ENCODE measurements around the gene ARID4A. TPM values are rescaled to one million over a fixed set of nuclear protein-coding genes. Genes with fewer than 3 reads are reported as not detected.

ARID4A gene
- total and polyA plus RNA-seq, 10 of the 15 experiments (the other 5 are each of a cell fraction or from before 2014, with no cell fraction given), result 5.2 to 18.9 (median 12.5) TPM

- peaks cover 4% of the 10 kb centered on the region for H3K4me1 ChIP-seq (ENCODE audit: control insufficient read depth, insufficient read depth, low read length)
- POLR2A ChIA-PET, result no interaction called here
- CTCF ChIA-PET, result no interaction called here
- RAD21 ChIA-PET (ENCODE audit: unreplicated experiment), result no interaction called here
- H3K27me3 ChIP-seq (replicated peaks in 1 of 2; ENCODE audit: control insufficient read depth in 2 of 2, insufficient read depth in 2 of 2, low read length in 1 of 2), result no peaks in the 10 kb centered on the region
- WGBS (ENCODE audit: insufficient coverage, insufficient replicate concordance, low lambda C conversion rate, missing lambda C conversion rate), result 97% methylated on average over 4 of the region's 4 CpGs
- H3K79me2 ChIP-seq (ENCODE audit: control insufficient read depth, insufficient read depth, low read length), result peaks cover 44% of the 10 kb centered on the region
- TF ChIP-seq HDAC6 (IDR thresholded peaks at IDR 0.05; ENCODE audit: unreplicated experiment) (no peak), BCL11A (IDR thresholded peaks at IDR 0.05; ENCODE audit: low read depth, low read length) (no peak), SKIL (IDR thresholded peaks at IDR 0.05; ENCODE audit: low read depth, poor library complexity, severe bottlenecking) (no peak), JUNB (IDR thresholded peaks at IDR 0.05) (no peak), ZBTB11 (CRISPR knock-in tag; IDR thresholded peaks at IDR 0.05) (no peak), TCF12 (IDR thresholded peaks at IDR 0.05; ENCODE audit: low read depth, low read length) (no peak), FOXM1 (IDR thresholded peaks at IDR 0.05; ENCODE audit: low read depth, low read length) (no peak), RAD51 (IDR thresholded peaks at IDR 0.05) (no peak), ZNF384 (IDR thresholded peaks at IDR 0.05; ENCODE audit: borderline replicate concordance, low read depth, low read length) (no peak)
- SMC1A ChIA-PET (ENCODE audit: uncharacterized antibody, unreplicated experiment), result interaction anchor here (1.1 kb wide), 1 partner anchor 20 kb away, joined by 3 read pairs; no protein-coding TSS in a partner anchor
- no peak overlapping the region for H2AFZ ChIP-seq (ENCODE audit: control insufficient read depth, low read depth, low read length)
- DNase-seq (ENCODE audit: low read depth, low spot score) (no peak), FAIRE-seq (no peak), ATAC-seq (no peak)
- H3K9ac ChIP-seq (ENCODE audit: control insufficient read depth, insufficient read depth, low read length), result no peak overlapping the region
- peaks cover 0 to 16% of the 10 kb centered on the region in 2 experiments for H3K36me3 ChIP-seq (ENCODE audit: control insufficient read depth in 2 of 2, insufficient read depth in 2 of 2, low read length in 1 of 2)
- H3K27ac ChIP-seq (ENCODE audit: control insufficient read depth, insufficient read depth), result no peak overlapping the region
- in situ Hi-C loops (cut with MboI) (no loop called here), intact Hi-C loops (cut with micrococcal nuclease; ENCODE audit: unreplicated experiment) (no loop called here)
- no peaks in the 10 kb centered on the region for H3K9me3 ChIP-seq (replicated peaks; ENCODE audit: control insufficient read depth, insufficient read depth, low read length)
- H3K4me3 ChIP-seq, result no peak overlapping the region
- no peaks in the 10 kb centered on the region; the same call in 1 of the 2 replicates for H4K20me1 ChIP-seq (ENCODE audit: control insufficient read depth, insufficient read depth)
- no TSS peak for BruUV-seq (replicated peaks)
- no peak overlapping the region for H3K4me2 ChIP-seq (ENCODE audit: control insufficient read depth, insufficient read depth)
Observed at GRCh38 chr14:58285132-58285531, 13.2 kb upstream of the ARID4A start.
